HepG2 (cell line): ENCODE data around the gene EFL1.
"Not testable (repeated sequence)": the region's sequence is repeated elsewhere in the genome, so short reads cannot be mapped to it uniquely, and the experiment has no call there.

ENCODE experiments used
- CBX5 ChIP-seq: sonication (generic); formaldehyde crosslinking; IDR thresholded peaks from 2 replicates; pipeline ENCODE4 v1.4.0; 2020; ENCODE audit warnings: missing genetic modification reagents, borderline replicate concordance
- FOXM1 ChIP-seq: sonication (generic); formaldehyde crosslinking; IDR thresholded peaks from 2 replicates; pipeline ENCODE4 v1.5.0; 2020; ENCODE audit warnings: missing genetic modification reagents
- JARID2 ChIP-seq: sonication (generic); formaldehyde crosslinking; IDR thresholded peaks from 2 replicates; pipeline ENCODE4 v1.8.1; 2023; ENCODE audit warnings: missing genetic modification reagents, inconsistent platforms; ENCODE audit not compliant: insufficient replicate concordance
- JUN ChIP-seq: sonication (generic); formaldehyde crosslinking; IDR thresholded peaks from 2 replicates; pipeline ENCODE4 v1.4.0; 2020; ENCODE audit warnings: mild to moderate bottlenecking, missing genetic modification reagents
- TF ChIP-seq, protein P1 (sequence below), 2 experiments: sonication (generic) in 1 of 2; formaldehyde crosslinking in 1 of 2; IDR thresholded peaks; 2 replicates each; pipeline versions ENCODE4 v1.4.0 to v1.6.1; 2018 to 2020; ENCODE audit warnings: missing genetic modification reagents in 2 of 2, borderline replicate concordance in 1 of 2, low read depth in 1 of 2, mild to moderate bottlenecking in 1 of 2, missing biosample characterization in 1 of 2
- TF ChIP-seq, protein P2 (sequence below): sonication (generic); formaldehyde crosslinking; IDR thresholded peaks from 2 replicates; pipeline ENCODE4 v1.4.0; 2020; ENCODE audit warnings: missing genetic modification reagents
- TF ChIP-seq, protein P3 (sequence below): sonication (generic); formaldehyde crosslinking; IDR thresholded peaks from 2 replicates; pipeline ENCODE4 v1.5.1; 2020; ENCODE audit warnings: missing genetic modification reagents, mild to moderate bottlenecking, borderline replicate concordance

DNA sequence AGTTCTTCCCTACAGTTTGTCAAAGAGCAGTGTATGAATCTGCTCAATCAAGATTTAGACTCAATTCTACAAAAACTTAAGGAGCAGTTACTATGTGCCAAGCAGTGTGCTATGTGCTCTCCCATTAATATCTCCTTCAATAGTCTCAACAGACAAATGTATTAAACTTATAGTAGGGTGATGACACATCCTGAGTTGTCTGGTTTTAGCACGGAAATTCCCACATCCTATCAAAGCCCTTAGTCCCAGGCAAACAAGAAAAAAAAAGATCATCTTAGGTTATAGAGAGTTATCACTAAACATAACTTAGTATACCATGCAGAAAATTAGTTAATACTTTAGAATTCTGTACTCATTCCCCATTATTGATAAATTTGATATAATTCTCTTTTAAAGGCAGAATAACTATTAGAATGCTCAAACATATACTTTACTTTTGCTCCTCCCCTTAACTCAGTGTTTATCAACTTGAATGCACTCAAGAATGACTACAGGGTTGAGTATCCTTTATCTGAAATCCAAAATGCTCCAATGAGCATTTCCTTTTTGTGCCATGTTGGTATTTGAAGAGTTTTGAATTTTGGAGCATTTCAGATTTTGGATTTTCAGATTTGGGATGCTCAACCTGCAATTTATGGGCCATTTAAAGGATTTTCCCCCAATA lies 20.6 kb downstream of the EFL1 start:
- TF ChIP-seq, protein P1, sequence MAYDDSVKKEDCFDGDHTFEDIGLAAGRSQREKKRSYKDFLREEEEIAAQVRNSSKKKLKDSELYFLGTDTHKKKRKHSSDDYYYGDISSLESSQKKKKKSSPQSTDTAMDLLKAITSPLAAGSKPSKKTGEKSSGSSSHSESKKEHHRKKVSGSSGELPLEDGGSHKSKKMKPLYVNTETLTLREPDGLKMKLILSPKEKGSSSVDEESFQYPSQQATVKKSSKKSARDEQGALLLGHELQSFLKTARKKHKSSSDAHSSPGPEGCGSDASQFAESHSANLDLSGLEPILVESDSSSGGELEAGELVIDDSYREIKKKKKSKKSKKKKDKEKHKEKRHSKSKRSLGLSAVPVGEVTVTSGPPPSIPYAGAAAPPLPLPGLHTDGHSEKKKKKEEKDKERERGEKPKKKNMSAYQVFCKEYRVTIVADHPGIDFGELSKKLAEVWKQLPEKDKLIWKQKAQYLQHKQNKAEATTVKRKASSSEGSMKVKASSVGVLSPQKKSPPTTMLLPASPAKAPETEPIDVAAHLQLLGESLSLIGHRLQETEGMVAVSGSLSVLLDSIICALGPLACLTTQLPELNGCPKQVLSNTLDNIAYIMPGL (CRISPR knock-in tag; IDR thresholded peaks at IDR 0.05; ENCODE audit: borderline replicate concordance in 1 of 2, low read depth in 1 of 2), result not testable (repeated sequence)
- TF ChIP-seq, protein P2, sequence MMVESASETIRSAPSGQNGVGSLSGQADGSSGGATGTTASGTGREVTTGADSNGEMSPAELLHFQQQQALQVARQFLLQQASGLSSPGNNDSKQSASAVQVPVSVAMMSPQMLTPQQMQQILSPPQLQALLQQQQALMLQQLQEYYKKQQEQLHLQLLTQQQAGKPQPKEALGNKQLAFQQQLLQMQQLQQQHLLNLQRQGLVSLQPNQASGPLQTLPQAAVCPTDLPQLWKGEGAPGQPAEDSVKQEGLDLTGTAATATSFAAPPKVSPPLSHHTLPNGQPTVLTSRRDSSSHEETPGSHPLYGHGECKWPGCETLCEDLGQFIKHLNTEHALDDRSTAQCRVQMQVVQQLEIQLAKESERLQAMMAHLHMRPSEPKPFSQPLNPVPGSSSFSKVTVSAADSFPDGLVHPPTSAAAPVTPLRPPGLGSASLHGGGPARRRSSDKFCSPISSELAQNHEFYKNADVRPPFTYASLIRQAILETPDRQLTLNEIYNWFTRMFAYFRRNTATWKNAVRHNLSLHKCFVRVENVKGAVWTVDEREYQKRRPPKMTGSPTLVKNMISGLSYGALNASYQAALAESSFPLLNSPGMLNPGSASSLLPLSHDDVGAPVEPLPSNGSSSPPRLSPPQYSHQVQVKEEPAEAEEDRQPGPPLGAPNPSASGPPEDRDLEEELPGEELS (CRISPR knock-in tag), result not testable (repeated sequence)
- not testable (repeated sequence) for TF ChIP-seq JARID2; FOXM1 (CRISPR knock-in tag); CBX5; JUN (CRISPR knock-in tag)
- TF ChIP-seq, protein P3, sequence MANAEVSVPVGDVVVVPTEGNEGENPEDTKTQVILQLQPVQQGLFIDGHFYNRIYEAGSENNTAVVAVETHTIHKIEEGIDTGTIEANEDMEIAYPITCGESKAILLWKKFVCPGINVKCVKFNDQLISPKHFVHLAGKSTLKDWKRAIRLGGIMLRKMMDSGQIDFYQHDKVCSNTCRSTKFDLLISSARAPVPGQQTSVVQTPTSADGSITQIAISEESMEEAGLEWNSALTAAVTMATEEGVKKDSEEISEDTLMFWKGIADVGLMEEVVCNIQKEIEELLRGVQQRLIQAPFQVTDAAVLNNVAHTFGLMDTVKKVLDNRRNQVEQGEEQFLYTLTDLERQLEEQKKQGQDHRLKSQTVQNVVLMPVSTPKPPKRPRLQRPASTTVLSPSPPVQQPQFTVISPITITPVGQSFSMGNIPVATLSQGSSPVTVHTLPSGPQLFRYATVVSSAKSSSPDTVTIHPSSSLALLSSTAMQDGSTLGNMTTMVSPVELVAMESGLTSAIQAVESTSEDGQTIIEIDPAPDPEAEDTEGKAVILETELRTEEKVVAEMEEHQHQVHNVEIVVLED (CRISPR knock-in tag), result not testable (repeated sequence)
